Activated T-cell treated with anti-CD3 and anti-CD28 coated beads, Interleukin-2, amount 50 U/mL, for 1 hour (primary cell): ENCODE data around the gene LDLRAD4.

Source experiments
- DNase-seq: peaks from one replicate; pipeline ENCODE4 v3.0.0-alpha.2; 2020

The LDLRAD4 gene

DNA sequence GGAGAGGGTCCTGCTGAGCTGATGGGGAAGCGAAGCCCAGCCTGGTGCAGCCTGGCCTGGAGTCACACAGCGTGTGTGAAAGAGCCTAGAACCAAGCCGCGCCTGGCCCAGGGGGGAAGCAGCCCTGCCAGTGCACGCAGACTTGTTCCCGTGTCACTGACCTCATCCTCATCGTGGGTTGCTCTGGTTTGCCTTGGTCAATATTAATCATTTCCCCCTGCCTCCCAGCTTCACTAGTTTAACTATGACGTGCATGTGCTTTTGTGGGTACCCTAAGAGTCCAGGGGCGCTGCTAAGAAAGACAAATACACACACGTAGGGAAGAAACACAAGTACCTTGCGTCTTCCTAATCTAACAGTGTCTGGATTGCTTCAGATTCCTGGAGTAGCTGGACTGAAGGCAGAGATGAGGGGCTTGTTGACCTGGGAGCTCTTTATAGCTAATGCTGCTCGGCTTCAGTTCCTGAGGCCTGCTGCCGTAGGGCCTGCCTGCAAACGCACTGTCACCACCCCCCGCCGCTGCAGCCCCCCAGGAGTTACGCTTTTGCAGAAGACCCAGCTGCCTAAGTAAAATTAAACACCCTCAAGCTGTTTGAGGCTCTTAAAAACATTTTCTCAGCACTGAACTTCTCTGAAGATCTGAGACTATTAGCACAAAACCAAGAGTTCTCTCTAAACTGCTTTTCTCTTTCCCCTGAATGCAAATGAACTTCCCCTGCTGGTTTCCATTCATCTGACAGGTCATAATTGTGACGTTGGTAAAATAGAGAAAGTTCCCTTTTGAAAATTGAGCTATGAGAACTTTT, 348.6 kb downstream of the LDLRAD4 start:
- DNase-seq = no peak

DNA sequence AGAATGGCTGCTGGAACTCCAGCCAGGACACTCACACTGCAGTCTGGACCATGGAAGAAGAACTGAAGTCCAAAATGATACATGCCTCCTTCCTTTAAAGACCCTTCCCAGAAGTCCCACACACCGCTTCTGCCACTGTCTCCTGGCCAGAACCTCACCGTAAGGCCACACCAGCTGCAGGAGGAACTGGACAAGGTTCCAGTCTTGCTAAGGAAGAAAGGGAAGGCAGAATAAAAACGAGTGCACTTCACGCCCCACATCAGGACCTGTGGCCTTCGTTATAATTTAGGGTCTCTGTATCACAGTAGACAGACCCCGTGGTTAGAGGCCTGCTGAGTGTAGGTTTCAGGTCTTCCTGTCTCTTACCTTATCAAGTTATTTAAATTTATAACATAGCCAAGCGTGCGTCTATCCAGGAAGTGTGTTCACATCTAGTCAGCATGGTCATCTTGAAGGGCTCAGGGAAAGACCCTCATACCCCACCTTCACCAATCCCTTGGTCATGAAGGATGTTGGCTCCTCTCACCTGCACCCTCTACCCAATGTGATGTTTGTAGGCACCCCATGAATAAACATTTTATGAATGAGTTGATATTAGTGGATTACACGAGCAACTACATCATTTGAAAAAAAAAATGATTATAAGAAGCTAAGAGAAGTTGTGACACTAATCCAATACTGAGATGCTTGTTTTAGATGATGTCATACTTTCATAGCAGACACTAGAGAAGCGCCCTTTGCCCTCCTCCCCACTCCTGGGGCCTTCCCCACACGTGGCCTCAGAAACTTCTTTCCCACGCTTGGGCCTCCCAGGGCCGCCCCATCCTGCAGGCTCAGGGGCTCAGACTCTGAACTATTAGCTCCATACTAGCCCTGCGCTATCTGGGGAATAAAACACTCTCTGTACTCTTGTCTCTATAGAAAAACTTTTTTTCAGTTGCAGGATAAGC, 350.2 kb downstream of the LDLRAD4 start:
- DNase-seq = no peak

DNA sequence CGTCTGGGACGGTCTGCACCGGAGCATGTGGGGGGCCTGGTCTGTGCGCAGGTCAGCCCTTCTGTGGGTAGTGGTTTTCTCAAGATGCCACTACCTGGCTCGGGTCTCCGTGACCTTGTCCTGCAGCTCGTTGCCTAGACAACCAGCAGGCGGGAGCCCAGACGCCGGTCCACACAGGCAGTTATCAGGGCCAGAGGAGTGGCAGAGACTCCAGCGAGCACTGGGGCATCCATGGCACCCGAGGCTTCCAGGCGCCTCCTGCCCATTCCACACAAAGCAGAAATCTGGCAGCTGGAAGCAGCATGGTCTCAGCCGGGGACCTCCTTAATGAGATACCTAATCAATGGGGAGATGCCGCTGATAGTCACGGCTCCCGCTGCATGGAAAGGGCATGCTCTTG, 351.7 kb downstream of the LDLRAD4 start:
- DNase-seq = no peak

DNA sequence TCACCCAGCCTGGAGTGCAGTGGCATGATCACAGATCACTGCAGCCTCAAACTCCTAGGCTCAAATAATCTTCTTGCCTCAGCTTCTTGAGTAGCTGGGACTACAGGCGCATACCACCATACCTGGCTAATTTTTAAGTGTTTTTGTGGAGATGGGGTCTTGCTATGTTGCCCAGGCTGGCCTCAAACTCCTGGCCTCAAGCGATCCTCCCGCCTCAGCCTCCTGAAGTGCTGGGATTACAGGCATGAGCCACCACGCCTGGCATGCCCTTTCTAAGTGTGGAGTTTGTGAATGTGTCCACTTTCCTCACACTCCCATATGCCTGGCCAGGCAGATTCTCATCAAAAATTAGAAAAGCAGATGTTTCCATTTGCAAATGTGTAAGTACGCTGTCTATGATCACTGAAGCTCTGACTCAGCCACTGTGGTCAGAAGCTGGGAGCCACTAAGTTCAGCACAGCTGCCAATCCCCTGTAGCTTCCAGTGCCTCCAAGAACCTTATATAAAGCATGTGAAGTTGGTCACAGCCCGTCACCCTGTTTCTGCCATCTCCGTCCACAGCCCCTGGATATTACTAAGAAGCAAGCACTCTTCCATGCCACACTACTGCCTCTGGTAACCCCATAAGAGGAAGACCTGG, 352.4 kb downstream of the LDLRAD4 start:
- DNase-seq = no peak

DNA sequence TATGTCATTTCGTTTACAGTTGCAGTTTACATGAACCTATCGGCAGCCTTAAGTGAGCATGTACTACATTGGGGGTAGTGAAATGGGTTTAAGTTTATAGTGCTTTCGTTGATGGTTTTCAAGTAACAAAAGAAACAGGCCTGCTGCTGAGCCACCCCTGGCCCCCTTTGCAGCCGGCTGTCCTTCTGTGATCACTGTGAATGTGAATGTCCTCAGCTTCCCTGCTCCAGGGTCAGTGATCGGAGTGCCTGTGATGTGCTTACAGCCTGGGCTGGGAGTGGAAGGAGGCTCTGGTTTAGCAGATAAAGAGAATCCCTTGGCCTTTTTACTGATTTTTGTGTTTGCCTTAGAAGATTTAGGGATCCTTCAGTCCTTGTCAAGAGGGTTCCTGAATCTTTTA, 353.6 kb downstream of the LDLRAD4 start:
- DNase-seq = no peak

DNA sequence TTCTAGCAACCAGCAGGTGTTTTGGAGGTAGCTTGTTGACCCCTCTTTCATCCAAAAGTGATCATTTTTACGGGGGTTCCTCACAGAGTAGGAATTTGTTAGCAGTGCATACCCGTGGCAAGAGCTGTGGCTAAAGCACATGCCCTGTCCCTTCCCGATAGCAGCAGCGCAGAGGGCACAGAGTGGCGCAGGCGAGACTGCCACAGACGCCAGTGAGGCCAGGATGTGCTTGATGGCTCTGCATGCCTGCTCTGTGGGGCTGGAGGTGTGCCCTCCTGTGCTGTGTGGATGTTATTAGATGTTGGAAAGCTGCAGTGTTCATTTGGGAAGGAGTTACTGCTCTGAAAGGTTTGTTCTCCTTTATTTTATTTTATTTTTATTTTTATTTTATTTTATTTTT, 354.2 kb downstream of the LDLRAD4 start:
- DNase-seq = no peak

DNA sequence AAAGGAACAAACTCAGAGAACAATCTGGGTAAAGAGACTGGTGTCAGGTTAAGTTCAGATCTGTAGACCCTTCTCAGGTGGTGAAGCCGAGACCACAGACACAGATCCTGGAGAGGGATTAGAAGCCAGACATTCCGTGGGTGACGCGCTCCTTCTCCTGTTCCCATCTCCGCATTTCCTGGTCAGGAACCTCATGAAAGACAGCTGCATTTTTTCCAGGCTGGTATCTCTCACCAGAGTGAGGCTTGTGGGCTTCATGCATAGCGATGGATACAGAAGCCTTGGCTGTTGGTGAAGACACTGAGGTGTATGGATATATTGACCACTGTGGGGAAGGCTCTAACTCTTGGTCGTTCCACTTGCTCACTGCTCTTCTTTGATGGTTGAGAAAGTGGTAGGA, 355.2 kb downstream of the LDLRAD4 start:
- DNase-seq = no peak

DNA sequence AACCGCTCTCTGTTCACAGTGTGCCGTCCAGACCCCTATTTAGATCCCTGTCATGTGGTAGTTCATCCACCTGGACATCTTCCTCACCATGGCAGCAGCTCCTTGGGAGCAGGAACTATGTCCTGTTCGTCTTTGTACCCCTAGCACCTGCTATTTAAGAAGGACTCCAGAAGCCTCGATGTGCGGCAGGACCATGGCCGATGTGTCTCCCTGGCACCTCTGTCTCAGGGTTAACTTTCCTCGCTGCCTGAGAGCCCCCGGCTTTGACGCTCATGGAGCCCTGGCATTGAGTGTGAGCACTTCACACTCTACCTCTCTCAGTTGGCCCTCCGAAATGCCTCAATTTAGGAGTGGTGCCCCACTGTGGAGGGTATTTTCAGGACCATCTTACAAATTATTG, 355.8 kb downstream of the LDLRAD4 start:
- DNase-seq = no peak

DNA sequence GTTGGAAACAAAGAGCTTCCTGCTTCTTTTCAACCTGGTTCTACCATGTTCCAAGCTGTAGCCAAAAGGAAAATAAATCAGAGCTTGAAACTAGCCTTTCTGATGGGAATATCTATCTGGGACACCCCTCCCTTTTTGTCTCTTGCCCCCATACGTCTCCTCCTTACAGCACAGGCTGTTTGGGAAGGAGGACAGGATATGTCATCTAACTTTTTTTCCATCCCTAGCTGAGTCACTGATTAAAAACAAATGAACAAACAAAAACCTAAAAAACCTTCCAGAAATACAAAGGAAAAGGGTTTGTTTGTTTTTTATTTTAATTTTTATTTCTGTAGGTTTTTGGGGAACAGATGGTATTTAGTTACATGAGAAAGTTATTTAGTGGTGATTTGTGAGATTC, 356.2 kb downstream of the LDLRAD4 start:
- DNase-seq = no peak

DNA sequence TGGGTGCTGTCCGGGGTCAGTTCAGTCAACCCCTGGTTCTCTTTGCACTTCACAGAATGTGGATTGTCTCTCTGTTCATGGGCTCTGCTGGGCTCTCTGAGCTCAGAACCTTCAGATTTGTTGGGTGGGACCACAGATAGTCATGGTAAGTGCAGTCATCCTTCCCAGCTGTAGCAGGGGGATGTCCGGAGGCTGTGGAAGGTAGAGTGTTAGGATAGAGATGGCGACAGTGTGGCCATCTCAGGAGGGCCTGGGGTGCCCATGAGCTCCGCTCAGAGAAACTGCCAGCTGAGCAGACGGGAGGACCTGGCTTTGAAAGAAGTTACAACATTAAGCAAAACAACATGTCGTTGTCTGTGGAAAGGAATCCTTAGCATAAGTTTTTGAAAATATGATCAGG, 358.0 kb downstream of the LDLRAD4 start:
- DNase-seq = no peak

DNA sequence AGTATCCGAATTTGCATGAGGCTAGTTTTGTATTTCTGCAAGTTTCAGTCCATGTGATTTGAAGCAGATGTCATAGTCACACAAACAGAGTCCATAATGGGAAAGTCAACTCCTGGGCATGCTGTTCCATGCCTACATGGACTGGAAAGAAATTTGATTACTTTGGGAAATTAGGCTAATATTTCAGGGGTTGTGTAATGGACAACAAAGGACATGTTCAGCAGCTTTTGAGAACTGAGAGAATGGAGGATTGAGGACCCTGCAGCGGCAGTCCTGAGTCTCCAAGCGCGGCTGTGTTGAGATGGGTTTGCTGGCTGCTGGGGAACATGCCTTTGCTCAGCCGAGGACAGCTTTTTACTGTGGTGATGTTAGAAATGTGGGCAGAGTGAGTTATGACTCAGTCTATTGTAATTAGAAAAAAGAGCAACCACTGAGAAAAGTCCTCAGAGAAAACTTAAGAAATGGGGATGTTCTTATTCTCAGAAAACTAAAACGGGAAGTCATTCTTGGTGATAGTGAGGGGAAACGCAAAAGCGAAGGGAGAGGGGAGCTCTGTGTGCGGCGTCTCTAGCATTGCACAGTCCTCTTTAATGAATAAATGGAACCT, 358.6 kb downstream of the LDLRAD4 start:
- DNase-seq = no peak

DNA sequence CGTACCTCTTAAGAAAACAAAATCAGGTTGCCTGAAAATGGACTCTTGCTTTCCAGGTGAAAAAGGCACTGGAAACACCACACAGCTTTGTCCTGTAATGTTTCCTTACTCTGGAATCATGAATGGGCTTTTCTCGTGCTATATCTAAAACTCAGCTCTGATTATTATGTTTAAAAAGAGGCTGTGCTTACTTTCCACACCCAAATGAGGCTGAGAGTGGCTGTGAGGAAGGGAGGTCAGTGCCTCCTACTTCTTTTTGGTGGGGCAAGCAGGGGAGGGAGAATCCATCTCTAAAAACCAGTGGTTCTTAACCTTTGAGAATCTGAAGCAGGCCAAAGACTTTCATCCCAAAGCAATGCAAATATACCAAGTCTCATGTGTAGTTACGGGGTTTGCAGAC, 359.2 kb downstream of the LDLRAD4 start:
- no peak for DNase-seq

DNA sequence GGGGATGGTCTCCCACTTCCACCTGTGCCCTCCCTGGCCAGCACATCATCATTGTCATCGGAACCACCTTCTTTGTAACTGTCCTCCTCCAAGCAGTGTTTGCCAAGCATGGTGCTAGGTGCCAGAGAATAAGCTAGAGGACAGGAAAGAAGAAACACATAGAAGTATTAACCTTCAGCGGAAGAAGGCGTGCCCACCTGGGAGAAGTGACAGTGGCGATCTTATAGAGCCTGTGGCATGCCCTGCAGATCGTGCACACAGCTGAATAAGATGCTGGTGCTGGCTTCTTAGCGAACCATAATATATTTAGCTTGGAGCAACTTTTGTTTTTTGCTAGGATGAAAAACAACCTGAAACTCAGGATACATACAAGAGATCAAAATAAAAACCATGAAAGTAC, 359.8 kb downstream of the LDLRAD4 start:
- DNase-seq = no peak

DNA sequence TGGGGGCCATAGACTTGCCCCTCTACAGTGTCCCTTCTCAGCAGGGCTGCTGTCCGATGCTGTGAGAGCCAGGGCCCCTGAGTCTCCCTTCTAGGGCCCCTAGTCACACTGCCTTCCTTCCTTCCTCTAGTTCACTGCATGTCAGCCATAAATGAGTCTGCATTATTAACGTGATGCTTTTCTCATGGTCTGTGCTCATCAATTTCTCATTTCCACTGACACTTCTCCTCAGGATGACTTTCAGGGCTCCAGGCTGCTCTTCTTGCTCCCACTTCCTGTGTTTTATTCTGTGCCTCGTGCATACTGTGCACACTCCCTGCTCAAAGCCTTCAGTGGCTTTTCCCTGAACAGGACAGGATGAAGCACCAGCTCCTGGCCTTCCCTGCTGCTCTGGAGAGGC, 361.3 kb downstream of the LDLRAD4 start:
- DNase-seq = no peak

DNA sequence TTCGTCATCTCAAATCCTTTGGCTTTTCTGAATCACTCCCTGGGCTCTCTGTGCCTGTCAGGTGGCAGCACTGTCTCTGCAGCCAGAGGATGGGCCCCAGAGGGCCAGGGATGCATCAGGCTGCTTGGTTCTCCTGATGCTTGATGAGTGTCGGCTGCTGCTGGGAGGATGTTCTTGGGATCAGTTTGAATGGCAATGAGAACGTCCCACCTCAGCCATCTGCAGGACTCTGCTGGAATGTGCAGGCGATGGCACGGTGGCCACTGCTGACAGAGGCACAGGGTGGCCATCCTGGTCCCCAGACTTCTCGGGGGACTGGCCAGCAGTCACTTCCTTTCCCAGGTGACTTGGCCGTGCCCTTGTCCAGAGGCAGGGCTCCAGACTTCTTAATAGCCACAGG, 361.8 kb downstream of the LDLRAD4 start:
- DNase-seq = no peak

DNA sequence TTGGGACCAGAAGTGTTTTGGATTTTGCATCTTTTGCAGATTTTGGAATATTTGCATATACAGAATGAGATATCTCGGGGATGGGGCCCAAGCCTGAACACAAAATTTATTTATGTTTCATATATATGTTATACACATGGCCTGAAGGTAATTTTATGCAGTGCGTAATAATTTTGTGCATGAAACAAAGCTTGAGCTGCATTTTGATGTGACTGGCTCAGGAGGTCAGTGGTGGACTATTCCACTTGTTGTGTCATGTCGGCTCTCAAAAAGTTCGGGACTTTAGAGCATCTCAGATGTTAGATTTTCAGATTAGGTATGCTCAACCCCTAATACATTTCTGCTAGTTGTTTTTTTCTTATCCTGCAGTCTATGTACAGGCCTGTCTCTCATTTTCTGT, 362.4 kb downstream of the LDLRAD4 start:
- DNase-seq = no peak

DNA sequence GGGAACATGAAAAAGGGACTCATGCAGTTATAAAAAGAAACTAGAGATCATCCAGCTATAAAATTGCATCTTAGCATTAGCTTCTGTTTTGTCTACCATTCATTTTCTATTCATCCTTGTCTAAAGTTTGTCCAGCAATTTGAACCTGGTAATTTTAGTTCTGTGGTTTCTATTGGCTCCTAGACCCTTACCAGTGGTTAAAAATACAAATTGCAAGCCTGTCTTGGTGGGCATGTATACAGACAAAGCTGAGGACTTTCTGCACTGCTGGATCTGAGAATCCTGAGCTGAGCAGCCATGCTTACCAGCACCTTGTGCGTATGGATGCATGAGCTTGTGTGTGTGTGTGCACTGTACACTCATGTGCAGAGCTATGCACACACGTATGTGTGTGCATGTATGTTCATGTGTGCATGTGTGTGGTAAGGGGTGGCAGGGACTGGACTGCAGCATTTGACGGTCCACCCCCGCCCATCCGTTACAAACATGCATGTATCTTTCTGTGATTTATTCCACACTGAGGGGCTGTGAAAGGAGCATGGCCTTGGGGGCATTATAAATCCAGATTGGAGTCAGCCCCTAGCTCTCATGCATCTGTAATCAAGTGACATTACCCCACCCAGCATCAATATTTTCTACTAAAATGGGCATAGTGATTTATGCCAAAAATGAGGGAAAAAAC, 363.1 kb downstream of the LDLRAD4 start:
- no peak for DNase-seq

DNA sequence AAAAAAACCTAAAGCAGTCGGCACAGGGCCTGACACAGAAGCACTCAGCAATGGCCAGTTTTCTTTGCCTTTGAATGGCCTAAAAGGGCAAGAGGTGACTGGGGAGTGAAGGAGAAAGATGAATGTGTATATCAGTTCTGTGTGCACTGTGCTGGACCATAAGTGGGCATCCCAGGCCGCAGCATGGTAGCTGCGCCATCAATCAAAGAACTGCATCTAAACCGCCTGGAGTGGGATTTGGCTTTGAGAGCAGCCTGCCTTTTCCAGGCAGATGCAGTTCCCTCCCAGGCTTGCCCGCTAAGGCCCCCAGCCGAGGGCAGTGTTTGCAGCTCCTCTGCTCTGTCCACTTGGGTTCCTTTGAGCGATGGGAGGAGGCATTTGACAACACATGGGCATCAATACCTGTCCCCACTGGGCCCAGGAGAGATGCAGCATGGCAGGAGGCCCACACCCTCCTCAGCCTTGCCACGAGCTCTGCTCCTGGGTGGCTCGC, 363.7 kb downstream of the LDLRAD4 start:
- DNase-seq = no peak

DNA sequence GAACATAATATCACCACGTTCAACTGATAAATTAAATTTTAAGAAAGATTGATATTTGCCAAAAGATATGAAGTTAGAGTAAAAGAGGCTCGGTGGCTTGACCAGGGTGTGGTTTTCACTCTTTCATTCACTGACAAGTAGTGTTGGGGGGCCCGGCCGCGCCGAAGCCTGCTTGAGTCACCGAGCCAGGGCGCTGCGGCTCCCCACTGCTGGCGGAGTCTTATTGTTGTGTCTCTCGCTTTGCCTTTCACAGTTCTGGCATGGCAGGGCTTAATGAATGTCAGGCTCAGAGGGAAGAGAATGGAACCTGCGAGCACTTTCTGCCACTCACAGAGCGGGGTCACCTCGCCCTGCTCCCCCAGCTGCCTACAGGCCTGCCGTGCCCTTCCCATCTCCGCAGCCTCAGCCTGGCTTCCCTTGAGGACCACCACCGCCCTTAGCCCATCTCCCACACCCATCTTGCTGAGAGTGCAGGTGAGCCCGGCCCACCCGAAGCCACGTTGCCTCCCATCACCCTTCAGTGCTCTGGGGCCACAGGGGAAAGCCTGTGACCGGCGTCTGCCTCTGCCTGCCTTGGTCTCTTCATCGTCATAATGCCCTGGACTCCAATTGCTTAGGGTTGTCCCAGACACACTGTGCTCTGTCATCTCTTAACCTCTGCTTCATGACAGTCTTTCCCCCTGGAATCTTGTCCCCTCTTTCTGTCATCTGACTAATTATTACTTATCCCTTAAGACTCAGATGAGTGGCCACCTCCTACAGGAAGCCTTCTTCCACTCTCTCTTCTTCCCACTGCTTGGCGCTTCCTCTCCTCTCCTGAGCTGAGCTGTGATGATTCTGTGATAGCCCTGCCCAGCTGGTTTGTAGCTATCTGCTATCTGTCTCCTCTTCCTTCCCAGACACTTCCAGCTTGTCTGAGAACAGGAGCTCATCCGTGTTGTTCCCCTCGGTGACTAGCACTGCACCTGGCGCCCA, 365.3 kb downstream of the LDLRAD4 start:
- no peak for DNase-seq

DNA sequence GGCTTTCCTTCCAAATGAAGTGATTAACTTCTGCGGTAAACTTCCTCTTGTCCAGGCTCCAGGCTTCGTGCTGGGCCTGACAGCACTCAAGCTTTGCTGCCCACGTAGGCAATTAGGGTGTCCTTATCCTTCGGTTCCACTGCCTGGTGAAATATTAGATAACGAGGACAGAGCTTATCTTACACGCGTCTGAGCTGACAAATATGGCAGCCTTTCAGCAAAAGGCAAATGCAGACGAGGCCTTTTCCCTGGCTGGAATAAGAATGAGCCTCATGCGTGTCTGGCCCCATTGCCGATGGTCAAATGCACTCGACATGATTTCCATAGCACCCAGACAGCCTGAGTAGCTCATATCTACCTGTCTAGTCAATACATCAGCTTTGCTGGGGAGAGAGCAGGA, 366.3 kb downstream of the LDLRAD4 start:
- no peak for DNase-seq
